Endothelial cell of umbilical vein (primary cell): ENCODE measurements around the gene PITPNB.

Source experiments
- EZH2 ChIP-seq: IDR thresholded peaks from 2 replicates; pipeline ENCODE4 v1.6.1; 2012; ENCODE audit warnings: borderline replicate concordance, low read depth, mild to moderate bottlenecking, moderate library complexity, low read length, inconsistent platforms; ENCODE audit not compliant: severe bottlenecking
- FOS ChIP-seq: IDR thresholded peaks from 2 replicates; pipeline ENCODE4 v1.6.1; 2011; ENCODE audit warnings: mild to moderate bottlenecking, low read length, moderate library complexity, borderline replicate concordance; ENCODE audit not compliant: insufficient read depth
- GATA2 ChIP-seq: IDR thresholded peaks from 2 replicates; pipeline ENCODE4 v1.7.0; 2011; ENCODE audit warnings: low read depth, mild to moderate bottlenecking, moderate library complexity, mixed read lengths, low read length; ENCODE audit not compliant: insufficient read length, insufficient read depth
- JUN ChIP-seq: IDR thresholded peaks from 2 replicates; pipeline ENCODE4 v1.6.1; 2011; ENCODE audit warnings: borderline replicate concordance, low read depth; ENCODE audit not compliant: insufficient read length, insufficient read depth
- MAX ChIP-seq: IDR thresholded peaks from 2 replicates; pipeline ENCODE4 v1.6.1; 2011; ENCODE audit not compliant: insufficient read depth, insufficient read length
- MYC ChIP-seq: IDR thresholded peaks from one replicate; pipeline ENCODE4 v1.6.1; 2011; ENCODE audit warnings: mild to moderate bottlenecking, low read depth, low read length
- POLR2A ChIP-seq: IDR thresholded peaks from 2 replicates; pipeline ENCODE4 v1.6.1; 2012; ENCODE audit warnings: low read depth, mild to moderate bottlenecking, control low read depth, low read length
- POLR2AphosphoS5 ChIP-seq: IDR thresholded peaks from 2 replicates; pipeline ENCODE4 v1.6.1; 2012; ENCODE audit warnings: low read depth, mild to moderate bottlenecking, control low read depth, low read length, moderate library complexity; ENCODE audit not compliant: insufficient read depth
- TF ChIP-seq, protein P1 (sequence below), 2 donors: IDR thresholded peaks; 1 replicate in 1 of 2; 2 replicates in 1 of 2; pipeline ENCODE4 v1.5.1; 2011; ENCODE audit warnings: low read length in 2 of 2, mild to moderate bottlenecking in 2 of 2, moderate library complexity in 2 of 2, control low read depth in 1 of 2, inconsistent platforms in 1 of 2, low read depth in 1 of 2; ENCODE audit not compliant: insufficient read depth in 1 of 2; ENCODE audit errors: extremely low read depth in 1 of 2

DNA sequence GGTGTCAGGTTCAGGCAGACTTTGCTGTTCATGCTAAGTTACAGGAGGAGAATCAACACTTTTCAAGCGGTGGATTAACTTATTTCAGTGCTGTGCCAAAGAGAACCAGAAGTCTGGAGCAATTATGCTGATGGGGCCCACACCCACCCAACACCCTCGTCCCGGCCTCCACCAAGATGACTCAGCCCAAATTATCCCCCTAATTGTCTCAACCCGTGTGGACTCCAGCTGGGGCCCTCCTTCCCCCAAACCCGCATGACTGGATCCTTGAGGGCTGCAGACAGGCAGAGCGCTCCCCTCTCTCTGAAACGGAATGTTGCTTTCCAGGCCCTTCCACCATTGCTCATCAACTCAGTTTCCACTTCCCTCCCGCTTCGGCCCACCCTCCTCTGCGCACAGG, 82.9 kb downstream of the PITPNB start:
- TF ChIP-seq, protein P1, sequence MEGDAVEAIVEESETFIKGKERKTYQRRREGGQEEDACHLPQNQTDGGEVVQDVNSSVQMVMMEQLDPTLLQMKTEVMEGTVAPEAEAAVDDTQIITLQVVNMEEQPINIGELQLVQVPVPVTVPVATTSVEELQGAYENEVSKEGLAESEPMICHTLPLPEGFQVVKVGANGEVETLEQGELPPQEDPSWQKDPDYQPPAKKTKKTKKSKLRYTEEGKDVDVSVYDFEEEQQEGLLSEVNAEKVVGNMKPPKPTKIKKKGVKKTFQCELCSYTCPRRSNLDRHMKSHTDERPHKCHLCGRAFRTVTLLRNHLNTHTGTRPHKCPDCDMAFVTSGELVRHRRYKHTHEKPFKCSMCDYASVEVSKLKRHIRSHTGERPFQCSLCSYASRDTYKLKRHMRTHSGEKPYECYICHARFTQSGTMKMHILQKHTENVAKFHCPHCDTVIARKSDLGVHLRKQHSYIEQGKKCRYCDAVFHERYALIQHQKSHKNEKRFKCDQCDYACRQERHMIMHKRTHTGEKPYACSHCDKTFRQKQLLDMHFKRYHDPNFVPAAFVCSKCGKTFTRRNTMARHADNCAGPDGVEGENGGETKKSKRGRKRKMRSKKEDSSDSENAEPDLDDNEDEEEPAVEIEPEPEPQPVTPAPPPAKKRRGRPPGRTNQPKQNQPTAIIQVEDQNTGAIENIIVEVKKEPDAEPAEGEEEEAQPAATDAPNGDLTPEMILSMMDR (IDR thresholded peaks at IDR 0.05; ENCODE audit: extremely low read depth in 1 of 2, insufficient read depth in 1 of 2, low read depth in 1 of 2, low read length in 2 of 2) = no peak
- no peak for TF ChIP-seq EZH2
- no peak for TF ChIP-seq MYC
- TF ChIP-seq JUN = no peak
- no peak for TF ChIP-seq MAX
- TF ChIP-seq POLR2A = no peak
- TF ChIP-seq POLR2AphosphoS5 = no peak
- no peak for TF ChIP-seq FOS
- TF ChIP-seq GATA2 = no peak
